Cortex of kidney (tissue), 1 donor: ENCODE measurements around the gene CFAP92.

Source experiments
- DNase-seq: peaks from one replicate; lab custom pipeline; 2025; lab: John Stamatoyannopoulos, UW

CFAP92 gene

GRCh38 chr3:129007792-129008191, 13.9 kb upstream of the CFAP92 start:
- no peak for DNase-seq

- no peak for DNase-seq
Measured at GRCh38 chr3:129006864-129007263, 13.0 kb upstream of the CFAP92 start.

GRCh38 chr3:129005526-129006303, 11.8 kb upstream of the CFAP92 start:
- no peak for DNase-seq

- no peak for DNase-seq
Measured at GRCh38 chr3:129004639-129005295, 10.9 kb upstream of the CFAP92 start.

- no peak for DNase-seq
Measured at GRCh38 chr3:129003578-129004112, 9.8 kb upstream of the CFAP92 start.

GRCh38 chr3:129002573-129003569, 9.0 kb upstream of the CFAP92 start:
- DNase-seq, result no peak

GRCh38 chr3:129001806-129002572, 8.1 kb upstream of the CFAP92 start:
- no peak for DNase-seq

- no peak for DNase-seq
Measured at GRCh38 chr3:129001101-129001805, 7.4 kb upstream of the CFAP92 start, which contains the start of gene EFCC1. Gene EFCC1 (plus strand): TSS chr3:129001304. CDS start chr3:129001629, 325 bp downstream.

- no peak for DNase-seq
Measured at GRCh38 chr3:129000742-129001100, 6.8 kb upstream of the CFAP92 start.

GRCh38 chr3:128999102-128999501, 5.2 kb upstream of the CFAP92 start:
- DNase-seq, result no peak

GRCh38 chr3:128998561-128998960, 4.7 kb upstream of the CFAP92 start:
- DNase-seq, result no peak

GRCh38 chr3:128997486-128998133, 3.7 kb upstream of the CFAP92 start:
- DNase-seq, result no peak

- no peak for DNase-seq
Measured at GRCh38 chr3:128996726-128997125, 2.9 kb upstream of the CFAP92 start.

- DNase-seq, result no peak
Measured at GRCh38 chr3:128996200-128996599, 2.3 kb upstream of the CFAP92 start.

- no peak for DNase-seq
Measured at GRCh38 chr3:128995737-128996136, 1.9 kb upstream of the CFAP92 start.

- no peak for DNase-seq
Measured at GRCh38 chr3:128994581-128995546, 988 bp upstream of the CFAP92 start.

- DNase-seq, result no peak
Measured at GRCh38 chr3:128994173-128994512, 267 bp upstream of the CFAP92 start.

- DNase-seq, result no peak
Measured at GRCh38 chr3:128992926-128993460, 883 bp downstream of the CFAP92 start.
